ENCODE measurements around the gene GABRR2.

The GABRR2 gene

GRCh38 chr6:89269252-89269651, 45.8 kb downstream of the GABRR2 start:
- Histone ChIP-seq H3K4me2 (ENCODE audit: low read length) (no peak overlapping the region), H3K4me1 (ENCODE audit: insufficient read depth, low read length, severe bottlenecking) (peaks cover 9% of the 10 kb centered on the region), H4K20me1 (ENCODE audit: insufficient read depth, low read length) (no peaks in the 10 kb centered on the region), H3K9me2 (ENCODE audit: low read depth, low read length) (no peaks in the 10 kb centered on the region), H3K9ac (ENCODE audit: low read length) (no peak overlapping the region), H3K36me3 (ENCODE audit: insufficient read depth, low read length) (no peaks in the 10 kb centered on the region), H2AFZ (ENCODE audit: low read length) (no peak overlapping the region), H3K79me2 (ENCODE audit: insufficient read depth, low read length) (no peaks in the 10 kb centered on the region), H3K27me3 (ENCODE audit: insufficient read depth, low read length) (no peaks in the 10 kb centered on the region), H3F3A (ENCODE audit: insufficient read depth, low read length) (no peaks in the 10 kb centered on the region), H3K27ac (ENCODE audit: low read depth, low read length, poor library complexity, severe bottlenecking) (no peak overlapping the region), H3K4me3 (ENCODE audit: low read depth, low read length, poor library complexity, severe bottlenecking) (no peak overlapping the region), H3K9me3 (ENCODE audit: low read length) (no peaks in the 10 kb centered on the region)
- TF ChIP-seq EZH2 (IDR thresholded peaks at IDR 0.05; ENCODE audit: borderline replicate concordance, low read length) (no peak), CTCF (IDR thresholded peaks at IDR 0.05; ENCODE audit: low read length) (no peak)

GRCh38 chr6:89268776-89269175, 46.3 kb downstream of the GABRR2 start:
- Histone ChIP-seq H3K4me1 (ENCODE audit: insufficient read depth, low read length, severe bottlenecking) (peaks cover 9% of the 10 kb centered on the region), H3F3A (ENCODE audit: insufficient read depth, low read length) (no peaks in the 10 kb centered on the region), H3K4me3 (ENCODE audit: low read depth, low read length, poor library complexity, severe bottlenecking) (no peak overlapping the region), H4K20me1 (ENCODE audit: insufficient read depth, low read length) (no peaks in the 10 kb centered on the region), H3K4me2 (ENCODE audit: low read length) (no peak overlapping the region), H3K9ac (ENCODE audit: low read length) (no peak overlapping the region), H3K9me3 (ENCODE audit: low read length) (no peaks in the 10 kb centered on the region), H3K79me2 (ENCODE audit: insufficient read depth, low read length) (no peaks in the 10 kb centered on the region), H2AFZ (ENCODE audit: low read length) (no peak overlapping the region), H3K36me3 (ENCODE audit: insufficient read depth, low read length) (no peaks in the 10 kb centered on the region), H3K27me3 (ENCODE audit: insufficient read depth, low read length) (no peaks in the 10 kb centered on the region), H3K27ac (ENCODE audit: low read depth, low read length, poor library complexity, severe bottlenecking) (no peak overlapping the region), H3K9me2 (ENCODE audit: low read depth, low read length) (no peaks in the 10 kb centered on the region)
- TF ChIP-seq CTCF (IDR thresholded peaks at IDR 0.05; ENCODE audit: low read length) = no peak
- no peak for TF ChIP-seq EZH2 (IDR thresholded peaks at IDR 0.05; ENCODE audit: borderline replicate concordance, low read length)

- H3K4me2 ChIP-seq (ENCODE audit: low read length) = no peak overlapping the region
- no peak overlapping the region for H3K4me3 ChIP-seq (ENCODE audit: low read depth, low read length, poor library complexity, severe bottlenecking)
- no peaks in the 10 kb centered on the region for H3K27me3 ChIP-seq (ENCODE audit: insufficient read depth, low read length)
- H3K79me2 ChIP-seq (ENCODE audit: insufficient read depth, low read length) = no peaks in the 10 kb centered on the region
- H3K4me1 ChIP-seq (ENCODE audit: insufficient read depth, low read length, severe bottlenecking) = peaks cover 9% of the 10 kb centered on the region
- no peaks in the 10 kb centered on the region for H3F3A ChIP-seq (ENCODE audit: insufficient read depth, low read length)
- no peak overlapping the region for H3K9ac ChIP-seq (ENCODE audit: low read length)
- H3K36me3 ChIP-seq (ENCODE audit: insufficient read depth, low read length) = no peaks in the 10 kb centered on the region
- H3K27ac ChIP-seq (ENCODE audit: low read depth, low read length, poor library complexity, severe bottlenecking) = no peak overlapping the region
- no peaks in the 10 kb centered on the region for H3K9me2 ChIP-seq (ENCODE audit: low read depth, low read length)
- no peak overlapping the region for H2AFZ ChIP-seq (ENCODE audit: low read length)
- no peak for TF ChIP-seq EZH2 (IDR thresholded peaks at IDR 0.05; ENCODE audit: borderline replicate concordance, low read length)
- no peak for TF ChIP-seq CTCF (IDR thresholded peaks at IDR 0.05; ENCODE audit: low read length)
- no peaks in the 10 kb centered on the region for H3K9me3 ChIP-seq (ENCODE audit: low read length)
- H4K20me1 ChIP-seq (ENCODE audit: insufficient read depth, low read length) = no peaks in the 10 kb centered on the region
These were observed 47.2 kb downstream of the GABRR2 start for GRCh38 chr6:89267918-89268317.

Data from OCI-LY1 (cell line).